SK-N-MC (cell line): ENCODE measurements around the gene UNC5C.

Experiments
- DNase-seq: peaks from one replicate; pipeline ENCODE4 v3.0.0-alpha.2; 2011; ENCODE audit warnings: low read depth, low spot score
- H3K27ac ChIP-seq: fragments of 200-600 bp; sonication (generic); 2 replicates; pipeline ENCODE4 v1.5.1; 2016; ENCODE audit warnings: mixed run types
- H3K36me3 ChIP-seq: fragments of 200-600 bp; sonication (generic); 2 replicates; pipeline ENCODE4 v1.6.1; 2017; ENCODE audit warnings: antibody characterized with exemption, low read length, mixed read lengths; ENCODE audit not compliant: insufficient read depth
- H3K4me3 ChIP-seq: fragments of 200-600 bp; sonication (generic); 2 replicates; pipeline ENCODE4 v1.5.1; 2016
- H3K9ac ChIP-seq: fragments of 200-600 bp; sonication (generic); 2 replicates; pipeline ENCODE4 v1.8.0; 2017; ENCODE audit warnings: mixed run types, mixed read lengths; ENCODE audit not compliant: insufficient read length
- H3K9me3 ChIP-seq: fragments of 200-600 bp; sonication (generic); 2 replicates; pipeline ENCODE4 v1.6.1; 2017; ENCODE audit warnings: low read depth, mild to moderate bottlenecking, antibody characterized with exemption, low read length, moderate library complexity, mixed read lengths
- EZH2 ChIP-seq: fragments of 200-600 bp; sonication (generic); IDR thresholded peaks from one replicate; pipeline ENCODE4 v1.6.1; 2017; ENCODE audit warnings: antibody characterized with exemption
- FOXP2 ChIP-seq: optimal IDR thresholded peaks from 2 replicates; pipeline ENCODE3; 2011; ENCODE audit warnings: mild to moderate bottlenecking, moderate library complexity; ENCODE audit not compliant: insufficient read depth; ENCODE audit errors: extremely low read length, control extremely low read depth
- POLR2AphosphoS5 ChIP-seq: IDR thresholded peaks from 2 replicates; pipeline ENCODE4 v1.6.1; 2012; ENCODE audit warnings: mild to moderate bottlenecking, low read depth, low read length, borderline replicate concordance

UNC5C gene

DNA sequence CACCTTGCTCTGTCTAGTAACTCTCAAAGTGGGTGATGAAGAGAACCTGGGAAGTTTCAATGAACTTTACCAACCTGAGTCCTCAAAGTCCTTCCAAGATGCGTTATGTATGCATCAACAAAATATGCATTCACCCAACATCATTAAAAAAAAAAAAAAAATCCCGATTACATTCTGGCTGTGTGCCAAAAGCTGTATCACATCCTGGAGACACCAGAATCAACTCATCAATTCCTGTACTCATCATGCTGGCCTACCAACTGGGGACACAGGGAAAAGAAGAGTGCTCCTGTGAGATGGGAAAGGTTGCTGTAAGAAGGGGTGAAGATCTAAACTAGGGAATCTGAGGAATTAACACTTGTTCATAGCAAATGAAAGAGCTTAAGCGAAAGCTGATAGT, 16.5 kb downstream of the UNC5C start:
- H3K9me3 ChIP-seq: no peaks in the 10 kb centered on the region
- no peak overlapping the region for H3K9ac ChIP-seq
- no peak overlapping the region for H3K4me3 ChIP-seq
- H3K36me3 ChIP-seq: no peaks in the 10 kb centered on the region
- DNase-seq: no peak
- no peak overlapping the region for H3K27ac ChIP-seq
- TF ChIP-seq FOXP2 (no peak), POLR2AphosphoS5 (no peak), EZH2 (no peak)

DNA sequence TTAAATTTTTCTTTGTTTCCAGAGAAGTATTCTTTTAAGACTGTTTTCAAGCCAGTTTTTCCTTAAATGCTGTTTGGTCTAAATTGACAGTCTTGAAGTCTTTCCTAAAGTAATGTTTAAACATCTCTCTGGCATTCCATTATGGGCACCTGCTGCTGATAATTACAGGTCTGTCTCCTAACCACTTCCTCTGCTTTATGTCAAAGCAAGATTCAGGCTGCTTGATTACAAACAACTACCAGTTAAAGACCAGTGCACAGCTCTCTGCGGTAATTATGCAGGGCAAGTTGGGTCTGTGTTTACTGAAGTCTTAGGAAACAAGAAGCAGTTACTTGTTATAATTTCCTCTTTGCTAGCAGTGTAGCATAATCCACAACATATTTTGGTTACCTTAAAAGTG, 17.6 kb downstream of the UNC5C start:
- Histone ChIP-seq H3K27ac (no peak overlapping the region), H3K9me3 (no peaks in the 10 kb centered on the region), H3K36me3 (no peaks in the 10 kb centered on the region), H3K4me3 (no peak overlapping the region), H3K9ac (no peak overlapping the region)
- no peak for TF ChIP-seq FOXP2
- no peak for DNase-seq

DNA sequence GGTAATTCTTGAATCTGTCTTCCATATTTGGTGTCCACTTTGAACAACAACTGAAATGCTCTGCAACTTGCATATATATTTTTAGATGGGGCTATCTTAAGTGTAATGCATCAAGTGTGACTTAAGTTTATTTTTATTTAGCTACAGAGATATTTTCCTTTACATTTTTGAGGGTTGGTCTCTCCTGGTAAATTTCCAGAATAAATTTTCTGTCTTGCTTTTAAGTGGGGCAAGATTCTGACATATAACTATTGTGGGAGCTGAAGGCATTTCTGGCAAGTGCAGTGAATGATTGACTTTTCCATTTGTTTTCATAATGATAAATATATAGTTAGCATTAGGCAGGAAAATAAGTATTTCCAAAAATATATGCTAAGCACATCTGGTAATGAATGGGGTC, 18.8 kb downstream of the UNC5C start:
- no peak for DNase-seq
- no peak overlapping the region for H3K27ac ChIP-seq
- no peak overlapping the region for H3K4me3 ChIP-seq
- H3K36me3 ChIP-seq: no peaks in the 10 kb centered on the region
- TF ChIP-seq EZH2 (no peak), POLR2AphosphoS5 (no peak), FOXP2 (no peak)
- no peak overlapping the region for H3K9ac ChIP-seq
- no peaks in the 10 kb centered on the region for H3K9me3 ChIP-seq

DNA sequence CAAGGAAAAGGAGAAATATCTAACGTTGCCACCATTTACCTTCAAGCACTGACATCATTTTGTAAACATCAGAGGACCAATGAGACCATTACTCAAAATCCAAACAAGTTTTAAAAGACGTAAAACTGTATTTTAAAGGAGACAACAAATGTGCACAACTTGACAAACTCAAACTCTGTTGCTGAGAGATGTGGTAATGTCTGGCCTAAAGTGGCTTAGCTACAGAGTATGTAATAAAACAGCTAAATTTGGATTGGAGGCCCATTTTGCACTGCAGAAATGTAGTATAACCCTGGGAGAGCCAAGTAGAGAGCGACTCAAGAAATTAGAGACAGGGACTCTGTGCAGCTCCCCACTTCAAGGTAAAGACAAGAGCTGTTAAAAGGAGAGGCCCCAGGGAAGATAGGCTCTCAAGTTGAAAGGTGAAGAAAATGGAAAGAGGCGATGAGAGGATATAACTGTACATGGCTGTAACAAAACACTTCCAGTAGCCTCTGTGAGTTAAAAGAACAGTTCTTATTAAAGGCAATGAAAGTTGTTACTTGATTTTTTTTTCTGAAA, 20.3 kb downstream of the UNC5C start:
- Histone ChIP-seq H3K27ac (no peak overlapping the region), H3K9ac (no peak overlapping the region)
- no peak for TF ChIP-seq POLR2AphosphoS5
- no peak for TF ChIP-seq EZH2
- no peak for TF ChIP-seq FOXP2

DNA sequence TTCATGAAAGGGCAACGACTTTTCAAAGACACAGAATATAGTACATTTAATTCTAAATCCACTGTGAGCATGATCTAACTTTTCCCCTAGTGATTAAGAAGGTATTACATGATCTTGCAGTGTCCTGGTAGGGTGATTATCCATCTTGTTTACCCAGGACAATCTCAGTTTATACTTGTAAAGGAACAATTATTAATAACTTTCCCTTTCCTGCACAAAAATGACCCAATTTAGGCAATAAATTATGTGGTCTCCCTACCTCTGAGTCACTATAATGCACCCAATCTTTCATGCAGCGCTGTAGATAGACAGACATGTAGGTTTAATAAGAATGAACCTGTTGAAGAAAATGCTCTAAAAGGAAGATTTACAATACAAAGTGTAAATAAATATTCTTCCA, 22.7 kb downstream of the UNC5C start:
- Histone ChIP-seq H3K9ac (no peak overlapping the region), H3K36me3 (no peaks in the 10 kb centered on the region), H3K27ac (no peak overlapping the region), H3K9me3 (no peaks in the 10 kb centered on the region), H3K4me3 (no peak overlapping the region)
- DNase-seq: no peak
- TF ChIP-seq FOXP2 (no peak), EZH2 (no peak), POLR2AphosphoS5 (no peak)

More for the DNA sequence above, 20.3 kb downstream of the UNC5C start:
- no peak for DNase-seq
- Histone ChIP-seq H3K4me3 (no peak overlapping the region), H3K36me3 (no peaks in the 10 kb centered on the region), H3K9me3 (no peaks in the 10 kb centered on the region)

DNA sequence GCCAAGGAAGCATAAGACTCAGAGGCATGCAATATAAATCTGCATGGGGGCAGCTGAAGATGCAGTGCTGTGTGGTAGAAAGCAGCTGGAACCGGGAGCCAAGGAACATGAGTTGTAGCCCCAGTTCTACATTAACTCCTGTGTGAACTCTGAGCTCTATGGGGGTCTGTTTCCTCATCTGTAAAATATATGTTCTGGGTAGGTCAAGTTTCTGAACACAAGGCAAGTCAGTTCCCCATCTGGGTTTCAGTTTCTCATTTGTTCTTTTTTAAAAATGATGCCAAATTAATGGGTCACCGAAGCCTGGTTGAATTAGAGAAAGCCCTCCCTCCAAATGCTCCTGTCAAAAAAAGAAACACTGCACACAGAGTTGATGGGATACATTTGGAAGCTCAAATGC, 24.0 kb downstream of the UNC5C start:
- Histone ChIP-seq H3K27ac (no peak overlapping the region), H3K9me3 (no peaks in the 10 kb centered on the region), H3K4me3 (no peak overlapping the region), H3K36me3 (no peaks in the 10 kb centered on the region), H3K9ac (no peak overlapping the region)
- no peak for DNase-seq
- TF ChIP-seq EZH2: no peak
- no peak for TF ChIP-seq FOXP2
- TF ChIP-seq POLR2AphosphoS5: no peak

DNA sequence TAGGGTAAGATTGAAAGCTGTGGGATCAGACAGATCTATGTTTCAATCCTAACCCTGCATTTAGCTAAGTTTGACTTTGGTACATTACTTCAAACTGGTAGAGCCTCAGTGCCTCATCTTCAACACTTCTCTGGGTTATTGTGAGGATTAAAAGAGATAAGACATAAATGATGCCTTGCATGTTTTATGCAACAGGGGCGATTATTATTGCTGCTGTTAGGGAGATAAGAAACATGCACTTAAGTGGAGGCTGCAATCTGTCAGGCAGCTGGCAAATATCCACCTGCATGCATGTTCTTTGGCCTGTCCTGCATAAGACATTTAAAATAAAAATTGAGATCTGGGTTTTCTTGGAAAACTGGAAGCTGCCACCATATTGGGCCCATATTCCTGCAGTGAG, 24.6 kb downstream of the UNC5C start:
- H3K9me3 ChIP-seq: no peaks in the 10 kb centered on the region

DNA sequence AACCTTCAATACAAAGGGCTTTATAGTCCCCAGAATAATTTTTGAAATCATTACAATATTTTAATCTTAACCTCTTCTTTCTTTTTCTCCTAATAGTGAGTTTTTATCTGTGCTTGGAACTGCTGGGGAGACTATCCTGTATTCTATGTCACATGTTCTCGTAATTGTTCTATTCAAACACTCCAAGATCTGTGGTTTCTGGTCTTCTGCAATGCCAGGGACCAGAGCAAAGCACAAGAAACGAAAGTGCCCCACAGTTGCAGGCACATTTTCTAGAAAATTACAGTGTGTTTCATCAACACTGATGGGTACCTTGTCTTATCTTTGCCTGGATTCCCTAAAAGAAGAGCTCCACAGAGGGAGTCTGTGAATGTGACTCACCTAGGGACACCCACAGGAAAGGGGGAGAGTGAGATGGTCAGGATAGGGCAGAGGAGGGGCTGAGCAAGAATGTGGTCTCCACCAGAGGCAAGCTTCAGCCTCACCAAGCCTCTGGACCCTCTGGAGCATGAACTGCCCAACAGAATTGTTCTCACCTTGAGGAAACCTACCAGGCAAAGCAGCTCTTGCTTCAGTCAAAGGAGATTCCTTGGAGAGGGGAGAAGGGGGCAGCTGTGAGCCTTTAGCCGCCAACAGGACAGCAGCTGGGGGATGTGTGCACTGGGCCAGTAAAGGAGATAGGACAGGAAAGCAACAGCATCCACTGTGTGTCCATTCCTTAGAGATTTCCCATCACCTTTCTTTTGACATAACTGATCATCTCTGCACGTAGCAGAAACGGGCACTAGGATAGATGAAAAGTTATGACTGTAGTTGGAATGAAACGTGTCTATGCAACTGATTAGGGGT, 25.9 kb downstream of the UNC5C start:
- Histone ChIP-seq H3K9me3 (no peaks in the 10 kb centered on the region), H3K27ac (no peak overlapping the region), H3K9ac (no peak overlapping the region), H3K36me3 (no peaks in the 10 kb centered on the region), H3K4me3 (no peak overlapping the region)
- no peak for DNase-seq
- TF ChIP-seq FOXP2 (no peak), EZH2 (no peak), POLR2AphosphoS5 (no peak)

More for the DNA sequence above, 24.6 kb downstream of the UNC5C start:
- DNase-seq: no peak
- TF ChIP-seq POLR2AphosphoS5 (no peak), FOXP2 (no peak), EZH2 (no peak)
- H3K4me3 ChIP-seq: no peak overlapping the region
- no peak overlapping the region for H3K27ac ChIP-seq
- H3K9ac ChIP-seq: no peak overlapping the region
- H3K36me3 ChIP-seq: no peaks in the 10 kb centered on the region
